Effector memory CD4-positive, alpha-beta T cell (primary cell): Measurements from ENCODE around the gene ZNF333.
"Not testable (repeated sequence)": the region's sequence is repeated elsewhere in the genome, so short reads cannot be mapped to it uniquely, and the experiment has no call there.

Experiments
- DNase-seq, 3 donors: peaks; one replicate each; pipeline ENCODE4 v3.0.0-alpha.2; 2020
- H3K27ac ChIP-seq: 2 replicates; pipeline ENCODE4 v1.7.0; 2013; ENCODE audit warnings: mild to moderate bottlenecking, low read length, moderate library complexity; ENCODE audit not compliant: insufficient read depth, poor library complexity, severe bottlenecking
- H3K27me3 ChIP-seq: replicated peaks from 2 replicates; pipeline ENCODE4 v1.7.0; 2013; ENCODE audit warnings: mild to moderate bottlenecking, low read length; ENCODE audit not compliant: insufficient read depth, control insufficient read depth, poor library complexity, severe bottlenecking
- H3K36me3 ChIP-seq: 2 replicates; pipeline ENCODE4 v1.7.0; 2013; ENCODE audit warnings: mild to moderate bottlenecking, low read length, moderate library complexity; ENCODE audit not compliant: control insufficient read depth, insufficient read depth
- H3K4me1 ChIP-seq: 2 replicates; pipeline ENCODE4 v1.7.0; 2013; ENCODE audit warnings: low read length, mild to moderate bottlenecking; ENCODE audit not compliant: control insufficient read depth, insufficient read depth, poor library complexity, severe bottlenecking
- H3K4me3 ChIP-seq: 2 replicates; pipeline ENCODE4 v1.7.0; 2013; ENCODE audit warnings: low read length, low read depth, mild to moderate bottlenecking; ENCODE audit not compliant: insufficient read depth, poor library complexity, severe bottlenecking
- H3K9me3 ChIP-seq: 2 replicates; pipeline ENCODE4 v1.7.0; 2013; ENCODE audit warnings: mild to moderate bottlenecking, low read length, moderate library complexity; ENCODE audit not compliant: control insufficient read depth

Gene ZNF333

GRCh38 chr19:14772995-14773394 is 83.1 kb downstream of the ZNF333 start:
- Histone ChIP-seq H3K9me3 (no peaks in the 10 kb centered on the region), H3K36me3 (no peaks in the 10 kb centered on the region), H3K27ac (no peak overlapping the region), H3K4me1 (peaks cover 8% of the 10 kb centered on the region), H3K27me3 (peaks cover 11% of the 10 kb centered on the region), H3K4me3 (no peak overlapping the region)
- DNase-seq: no peak

DNA sequence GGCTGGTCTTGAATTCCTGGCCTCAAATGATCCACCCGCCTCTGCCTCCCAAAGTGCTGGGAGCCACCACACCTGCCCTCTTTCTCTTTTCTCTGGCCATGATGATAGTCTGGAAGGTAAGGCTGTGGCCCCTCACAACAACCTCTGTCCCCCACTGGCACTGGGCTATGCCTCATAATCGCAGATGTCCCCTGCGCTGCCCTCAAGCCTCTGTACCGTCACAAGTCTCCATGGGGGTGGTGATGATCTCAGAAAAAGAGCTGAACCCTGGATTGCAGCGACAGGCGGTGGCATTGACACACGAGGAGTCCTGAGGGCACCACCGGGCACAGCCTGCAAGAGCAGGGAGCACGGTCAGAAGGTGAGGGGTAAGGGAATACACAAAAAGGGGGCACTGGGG is 83.9 kb downstream of the ZNF333 start:
- not testable (repeated sequence) for H3K4me1 ChIP-seq, DNase-seq, H3K4me3 ChIP-seq, H3K9me3 ChIP-seq, H3K27ac ChIP-seq, H3K36me3 ChIP-seq
- H3K27me3 ChIP-seq: peaks cover 11% of the 10 kb centered on the region

GRCh38 chr19:14774373-14774772 is 84.5 kb downstream of the ZNF333 start:
- H3K27ac ChIP-seq: no peak overlapping the region
- no peak overlapping the region for H3K4me3 ChIP-seq
- H3K27me3 ChIP-seq: peaks cover 11% of the 10 kb centered on the region
- no peaks in the 10 kb centered on the region for H3K36me3 ChIP-seq
- no peaks in the 10 kb centered on the region for H3K9me3 ChIP-seq
- peaks cover 8% of the 10 kb centered on the region for H3K4me1 ChIP-seq
- no peak for DNase-seq

DNA sequence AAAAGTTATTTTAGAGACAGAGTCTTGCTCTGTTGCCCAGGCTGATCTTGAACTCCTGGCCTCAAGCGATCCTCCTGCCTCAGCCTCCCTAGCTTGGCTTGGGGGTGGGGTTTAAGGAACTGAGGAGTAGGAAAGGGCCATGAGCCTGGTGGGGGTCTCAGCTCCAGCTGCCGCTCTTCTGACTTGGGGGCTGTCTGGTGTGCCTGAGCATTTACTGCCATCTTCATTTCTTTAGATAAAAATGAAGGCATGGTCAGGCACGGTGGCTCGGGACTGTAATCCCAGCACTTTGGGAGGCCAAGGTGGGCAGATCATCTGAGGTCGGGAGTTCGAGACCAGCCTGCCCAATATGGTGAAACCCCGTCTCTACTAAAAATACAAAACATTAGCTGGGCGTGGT is 85.5 kb downstream of the ZNF333 start:
- H3K36me3 ChIP-seq, H3K9me3 ChIP-seq, DNase-seq, H3K4me1 ChIP-seq, H3K4me3 ChIP-seq, H3K27ac ChIP-seq: not testable (repeated sequence)
- H3K27me3 ChIP-seq: peaks cover 11% of the 10 kb centered on the region

- no peak overlapping the region for H3K27ac ChIP-seq
- H3K9me3 ChIP-seq: no peaks in the 10 kb centered on the region
- no peak for DNase-seq
- H3K36me3 ChIP-seq: no peaks in the 10 kb centered on the region
- peaks cover 11% of the 10 kb centered on the region for H3K27me3 ChIP-seq
- peaks cover 8% of the 10 kb centered on the region for H3K4me1 ChIP-seq
- H3K4me3 ChIP-seq: peak overlapping the region; percentile 22
These were observed 86.2 kb downstream of the ZNF333 start for GRCh38 chr19:14775869-14776586.

DNA sequence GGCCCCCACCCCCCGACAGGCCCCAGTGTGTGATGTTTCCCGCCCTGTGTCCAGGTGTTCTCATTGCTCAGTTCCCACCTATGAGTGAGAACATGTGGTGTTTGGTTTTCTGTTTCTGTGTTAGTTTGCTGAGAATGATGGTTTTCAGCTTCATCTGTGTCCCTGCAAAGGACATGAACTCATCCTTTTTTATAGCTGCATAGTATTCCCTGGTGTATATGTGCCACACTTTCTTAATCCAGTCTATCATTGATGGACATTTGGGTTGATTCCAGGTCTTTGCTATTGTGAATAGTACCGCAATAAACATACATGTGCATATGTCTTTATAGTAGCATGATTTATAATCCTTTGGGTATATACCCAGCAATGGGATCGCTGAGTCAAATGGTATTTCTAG is 87.8 kb downstream of the ZNF333 start:
- not testable (repeated sequence) for H3K27ac ChIP-seq, H3K4me1 ChIP-seq, H3K36me3 ChIP-seq, DNase-seq, H3K9me3 ChIP-seq, H3K4me3 ChIP-seq
- H3K27me3 ChIP-seq: peaks cover 11% of the 10 kb centered on the region

GRCh38 chr19:14778110-14778845 is 88.4 kb downstream of the ZNF333 start, which contains the start of gene ADGRE2:
TSS of gene ADGRE2 (minus strand) at chr19:14778560. CDS start at chr19:14776756, 1,804 bp downstream.
- not testable (repeated sequence) for H3K36me3 ChIP-seq

DNA sequence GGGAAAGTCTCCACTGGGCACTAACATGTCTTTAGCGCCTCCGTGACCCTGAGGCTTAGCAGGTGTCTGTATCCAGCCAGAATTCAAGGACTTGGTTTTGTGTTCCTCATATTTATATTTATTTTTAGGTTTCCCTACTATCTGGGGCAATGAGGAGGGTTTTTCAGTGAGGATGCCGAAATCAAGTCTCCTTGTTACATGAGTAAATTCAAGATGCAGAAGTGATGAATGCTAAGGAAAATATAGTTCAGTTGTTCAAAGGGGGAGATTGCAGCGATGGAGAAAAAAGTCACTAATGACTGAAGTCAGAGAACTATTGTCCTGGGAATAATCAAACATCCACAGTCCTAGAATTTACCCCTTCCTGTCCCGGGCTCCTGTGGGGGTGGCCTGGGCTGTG is 89.3 kb downstream of the ZNF333 start:
- Histone ChIP-seq H3K9me3 (no peaks in the 10 kb centered on the region), H3K36me3 (no peaks in the 10 kb centered on the region), H3K27me3 (peaks cover 11% of the 10 kb centered on the region), H3K4me3 (no peak overlapping the region), H3K27ac (no peak overlapping the region), H3K4me1 (peaks cover 8% of the 10 kb centered on the region)
- no peak for DNase-seq

More at GRCh38 chr19:14778110-14778845, 88.4 kb downstream of the ZNF333 start, which contains the start of gene ADGRE2:
- not testable (repeated sequence) for DNase-seq, H3K9me3 ChIP-seq, H3K27ac ChIP-seq, H3K4me1 ChIP-seq, H3K4me3 ChIP-seq
- H3K27me3 ChIP-seq: peaks cover 11% of the 10 kb centered on the region

DNA sequence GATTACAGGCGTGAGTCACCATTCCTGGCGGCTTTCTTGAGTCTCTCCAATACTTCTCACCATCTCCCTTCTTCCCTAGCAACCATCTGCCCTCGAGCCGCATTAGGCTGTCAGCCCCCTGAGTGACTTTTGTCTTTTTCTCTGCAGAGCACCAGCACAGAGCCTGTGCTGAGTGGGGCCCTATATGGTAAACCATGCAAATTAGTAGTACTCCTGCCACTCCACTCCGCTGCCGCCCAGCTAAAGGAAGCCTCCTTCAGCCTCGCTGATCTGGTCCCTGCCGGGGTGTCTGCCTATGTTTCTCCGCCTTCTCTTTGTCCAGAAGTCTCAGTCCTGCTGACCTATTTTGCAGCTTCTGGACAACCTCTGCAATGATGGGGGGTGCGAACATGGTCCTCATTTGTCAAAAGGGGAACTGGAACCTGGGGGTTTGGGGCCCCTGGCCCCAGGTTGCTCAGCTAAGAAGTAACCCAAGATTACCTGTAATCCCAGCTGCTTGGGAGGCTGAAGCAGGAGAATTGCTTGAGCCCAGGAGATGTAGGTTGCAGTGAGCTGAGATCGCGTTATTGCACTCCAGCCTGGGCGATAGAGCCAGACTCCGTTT is 90.9 kb downstream of the ZNF333 start:
- H3K27ac ChIP-seq, H3K4me3 ChIP-seq, H3K27me3 ChIP-seq, H3K36me3 ChIP-seq, H3K4me1 ChIP-seq, DNase-seq, H3K9me3 ChIP-seq: not testable (repeated sequence)
